Activated naive CD8-positive, alpha-beta T cell treated with anti-CD3 and anti-CD28 coated beads for 36 hours (primary cell): Measurements from ENCODE around the gene ACD. TPM values are rescaled to one million over a fixed set of nuclear protein-coding genes. Genes with fewer than 3 reads are reported as not detected.
"Not testable (repeated sequence)": the region's sequence is repeated elsewhere in the genome, so short reads cannot be mapped to it uniquely, and the experiment has no call there.

Experiments used
- DNase-seq: peaks from one replicate; pipeline ENCODE4 v3.0.0; 2021
- H3K27ac Mint-ChIP-seq: one replicate; pipeline ENCODE4 v1.8.0; 2022; ENCODE audit warnings: mild to moderate bottlenecking, moderate library complexity, mixed read lengths
- H3K27me3 Mint-ChIP-seq: one replicate; pipeline ENCODE4 v1.8.0; 2022; ENCODE audit warnings: mild to moderate bottlenecking, mixed read lengths
- H3K36me3 Mint-ChIP-seq: one replicate; pipeline ENCODE4 v1.8.0; 2021; ENCODE audit warnings: mild to moderate bottlenecking, mixed read lengths
- H3K4me1 Mint-ChIP-seq: one replicate; pipeline ENCODE4 v1.8.0; 2021; ENCODE audit warnings: mixed read lengths
- H3K4me3 Mint-ChIP-seq: one replicate; pipeline ENCODE4 v1.8.0; 2022; ENCODE audit warnings: mild to moderate bottlenecking, moderate library complexity, mixed read lengths
- H3K9me3 Mint-ChIP-seq: one replicate; pipeline ENCODE4 v1.8.0; 2022; ENCODE audit warnings: mixed read lengths
- total RNA-seq, 2 experiments: library from RNA; stranded (reverse); gene quantifications; one replicate each; pipeline ENCODE4 v1.2.3, GENCODE V29; 2021

ACD gene
- total RNA-seq = 10 to 100 TPM; 48.0 to 50.3 TPM

GRCh38 chr16:67659675-67660563 is at the start of gene ACD:
Gene ACD, minus strand, starts transcription at chr16:67660260. Its CDS starts 40 bp downstream, at chr16:67660220.
- DNase-seq = peak; percentile 96
- H3K4me1 Mint-ChIP-seq = peaks cover 26% of the 10 kb centered on the region
- H3K4me3 Mint-ChIP-seq = peak within 1 kb of the TSS; percentile 92
- H3K27ac Mint-ChIP-seq = peak within 1 kb of the TSS; percentile 93
- H3K36me3 Mint-ChIP-seq = peaks cover 10% of the 10 kb centered on the region
- H3K27me3 Mint-ChIP-seq = no peaks in the 10 kb centered on the region
- H3K9me3 Mint-ChIP-seq = no peaks in the 10 kb centered on the region

GRCh38 chr16:67709050-67709449 is 49.0 kb upstream of the ACD start:
- Mint-ChIP-seq H3K4me1 (peaks cover 6% of the 10 kb centered on the region), H3K27me3 (no peaks in the 10 kb centered on the region), H3K4me3 (no peak overlapping the region), H3K9me3 (no peaks in the 10 kb centered on the region), H3K27ac (no peak overlapping the region), H3K36me3 (peaks cover 2% of the 10 kb centered on the region)
- no peak for DNase-seq

- no peak for DNase-seq
- Mint-ChIP-seq H3K4me3 (no peak overlapping the region), H3K27ac (no peak overlapping the region), H3K4me1 (peaks cover 9% of the 10 kb centered on the region), H3K9me3 (no peaks in the 10 kb centered on the region), H3K36me3 (peaks cover 2% of the 10 kb centered on the region), H3K27me3 (no peaks in the 10 kb centered on the region)
These were observed 48.3 kb upstream of the ACD start for GRCh38 chr16:67708368-67708771.

GRCh38 chr16:67707790-67708189 is 47.7 kb upstream of the ACD start:
- Mint-ChIP-seq H3K9me3 (no peaks in the 10 kb centered on the region), H3K4me1 (peaks cover 11% of the 10 kb centered on the region)

GRCh38 chr16:67707210-67707609 is 47.1 kb upstream of the ACD start:
- Mint-ChIP-seq H3K4me1 (peaks cover 11% of the 10 kb centered on the region), H3K27ac (no peak overlapping the region), H3K9me3 (no peaks in the 10 kb centered on the region), H3K4me3 (no peak overlapping the region), H3K36me3 (peaks cover 2% of the 10 kb centered on the region), H3K27me3 (no peaks in the 10 kb centered on the region)
- no peak for DNase-seq

More at GRCh38 chr16:67707790-67708189, 47.7 kb upstream of the ACD start:
- no peak overlapping the region for H3K27ac Mint-ChIP-seq
- no peak for DNase-seq
- H3K27me3 Mint-ChIP-seq = no peaks in the 10 kb centered on the region
- H3K36me3 Mint-ChIP-seq = peaks cover 2% of the 10 kb centered on the region
- no peak overlapping the region for H3K4me3 Mint-ChIP-seq

- H3K9me3 Mint-ChIP-seq = no peaks in the 10 kb centered on the region
- H3K27ac Mint-ChIP-seq = no peak overlapping the region
These were observed 44.0 kb upstream of the ACD start for GRCh38 chr16:67704110-67704509.

GRCh38 chr16:67703626-67704025 is 43.6 kb upstream of the ACD start:
- no peak for DNase-seq
- H3K9me3 Mint-ChIP-seq = peaks cover 1% of the 10 kb centered on the region
- H3K27ac Mint-ChIP-seq = peak overlapping the region; percentile 40
- H3K4me3 Mint-ChIP-seq = no peak overlapping the region
- no peaks in the 10 kb centered on the region for H3K27me3 Mint-ChIP-seq
- H3K36me3 Mint-ChIP-seq = peaks cover 1% of the 10 kb centered on the region
- peaks cover 14% of the 10 kb centered on the region for H3K4me1 Mint-ChIP-seq

More at GRCh38 chr16:67704110-67704509, 44.0 kb upstream of the ACD start:
- Mint-ChIP-seq H3K4me3 (no peak overlapping the region), H3K27me3 (no peaks in the 10 kb centered on the region), H3K36me3 (no peaks in the 10 kb centered on the region), H3K4me1 (peaks cover 14% of the 10 kb centered on the region)
- no peak for DNase-seq

GRCh38 chr16:67702130-67702529 is 42.1 kb upstream of the ACD start:
- H3K27ac Mint-ChIP-seq = no peak overlapping the region
- H3K4me3 Mint-ChIP-seq = no peak overlapping the region
- no peaks in the 10 kb centered on the region for H3K27me3 Mint-ChIP-seq
- H3K9me3 Mint-ChIP-seq = peaks cover 1% of the 10 kb centered on the region
- H3K4me1 Mint-ChIP-seq = peaks cover 14% of the 10 kb centered on the region
- no peak for DNase-seq
- H3K36me3 Mint-ChIP-seq = peaks cover 5% of the 10 kb centered on the region

GRCh38 chr16:67701420-67701819 is 41.4 kb upstream of the ACD start:
- Mint-ChIP-seq H3K36me3 (peaks cover 5% of the 10 kb centered on the region), H3K27ac (no peak overlapping the region)

GRCh38 chr16:67699265-67699664 is 39.2 kb upstream of the ACD start:
- no peaks in the 10 kb centered on the region for H3K27me3 Mint-ChIP-seq
- H3K27ac Mint-ChIP-seq = no peak overlapping the region
- peaks cover 14% of the 10 kb centered on the region for H3K4me1 Mint-ChIP-seq
- no peak overlapping the region for H3K4me3 Mint-ChIP-seq
- H3K9me3 Mint-ChIP-seq = peaks cover 1% of the 10 kb centered on the region
- H3K36me3 Mint-ChIP-seq = peaks cover 5% of the 10 kb centered on the region
- no peak for DNase-seq

More at GRCh38 chr16:67701420-67701819, 41.4 kb upstream of the ACD start:
- DNase-seq = no peak
- H3K4me1 Mint-ChIP-seq = peaks cover 14% of the 10 kb centered on the region
- no peak overlapping the region for H3K4me3 Mint-ChIP-seq
- no peaks in the 10 kb centered on the region for H3K27me3 Mint-ChIP-seq
- peaks cover 1% of the 10 kb centered on the region for H3K9me3 Mint-ChIP-seq

GRCh38 chr16:67697422-67698185 is 37.5 kb upstream of the ACD start:
- no peaks in the 10 kb centered on the region for H3K27me3 Mint-ChIP-seq
- H3K36me3 Mint-ChIP-seq = peaks cover 5% of the 10 kb centered on the region
- no peak overlapping the region for H3K4me3 Mint-ChIP-seq
- DNase-seq = no peak
- no peak overlapping the region for H3K27ac Mint-ChIP-seq
- peaks cover 1% of the 10 kb centered on the region for H3K9me3 Mint-ChIP-seq
- H3K4me1 Mint-ChIP-seq = peaks cover 3% of the 10 kb centered on the region

GRCh38 chr16:67694611-67695010 is 34.6 kb upstream of the ACD start:
- peaks cover 1% of the 10 kb centered on the region for H3K9me3 Mint-ChIP-seq
- no peaks in the 10 kb centered on the region for H3K27me3 Mint-ChIP-seq
- H3K36me3 Mint-ChIP-seq = peaks cover 5% of the 10 kb centered on the region
- DNase-seq = no peak
- H3K4me3 Mint-ChIP-seq = no peak overlapping the region
- H3K27ac Mint-ChIP-seq = no peak overlapping the region
- H3K4me1 Mint-ChIP-seq = no peaks in the 10 kb centered on the region

- H3K36me3 Mint-ChIP-seq = not testable (repeated sequence)
These were observed 33.6 kb upstream of the ACD start for GRCh38 chr16:67693517-67694285.

GRCh38 chr16:67685388-67686112 is 25.5 kb upstream of the ACD start:
- Mint-ChIP-seq H3K4me3 (no peak overlapping the region), H3K27ac (no peak overlapping the region), H3K9me3 (no peaks in the 10 kb centered on the region), H3K4me1 (no peaks in the 10 kb centered on the region), H3K27me3 (no peaks in the 10 kb centered on the region), H3K36me3 (peaks cover 5% of the 10 kb centered on the region)
- no peak for DNase-seq

More at GRCh38 chr16:67693517-67694285, 33.6 kb upstream of the ACD start:
- not testable (repeated sequence) for H3K4me1 Mint-ChIP-seq, H3K9me3 Mint-ChIP-seq, H3K27me3 Mint-ChIP-seq, DNase-seq, H3K4me3 Mint-ChIP-seq, H3K27ac Mint-ChIP-seq
